Psoas muscle (tissue), 8 donors: ENCODE results near the gene HYAL1. TPM values are rescaled to one million over a fixed set of nuclear protein-coding genes. Genes with fewer than 3 reads are reported as not detected.
A peak's percentile ranks its signal among the peaks of the same experiment; 100 is the strongest.

Experiments used
- ATAC-seq, 4 donors: fragments of 200-7000 bp; cut with Tn5 transposase; one replicate each; pipeline ENCODE4 v1.9.1; 2020; ENCODE audit warnings: moderate library complexity in 3 of 4, mild to moderate bottlenecking in 2 of 4
- DNase-seq, 2 donors: peaks; one replicate each; pipeline ENCODE4 v3.0.0-alpha.2; 2020
- H3K27ac ChIP-seq: fragments of 200-600 bp; one replicate; pipeline ENCODE4 v1.8.0; 2022
- H3K27me3 ChIP-seq, 3 donors: fragments of 200-600 bp in 1 of 3; one replicate each; pipeline versions ENCODE4 v1.6.1 to v1.8.0; 2013 to 2022; ENCODE audit warnings: low read length in 2 of 3, mild to moderate bottlenecking in 2 of 3, moderate library complexity in 1 of 3; ENCODE audit not compliant: insufficient read depth in 3 of 3
- H3K36me3 ChIP-seq, 2 donors: fragments of 200-600 bp in 1 of 2; one replicate each; pipeline versions ENCODE4 v1.6.1 to v1.8.0; 2013 to 2022; ENCODE audit warnings: low read depth in 1 of 2, mild to moderate bottlenecking in 1 of 2, moderate library complexity in 1 of 2; ENCODE audit not compliant: insufficient read depth in 1 of 2
- H3K4me1 ChIP-seq: fragments of 200-600 bp; one replicate; pipeline ENCODE4 v1.8.0; 2022
- H3K4me3 ChIP-seq: fragments of 200-600 bp; one replicate; pipeline ENCODE4 v1.8.0; 2022; ENCODE audit warnings: mild to moderate bottlenecking
- H3K9me3 ChIP-seq: fragments of 200-600 bp; one replicate; pipeline ENCODE4 v1.8.0; 2022
- WGBS, 3 donors: extraction: QIAGEN DNeasy Blood & Tissue Kit; methylation state at CpG; one replicate each; pipeline versions ENCODE4 v1.1.6 to v1.1.7; 2013; 5-methylcytosine and 5-hydroxymethylcytosine counted together
- intact Hi-C, 2 donors: fragments of 100-400 bp; cut with DNase I; formaldehyde crosslinking; loops; one replicate each; pipeline versions ENCODE4 v1.11.0 to v1.14.2; 2022
- polyA plus RNA-seq, 3 donors: library from polyadenylated mRNA; stranded (reverse); fragments of 200-250 nt; gene quantifications; one replicate each; pipeline ENCODE4 v1.2.3, GENCODE V29; 2013
- total RNA-seq, 4 donors: library from RNA; stranded (reverse); fragmentation: NEBNext Ultra II Directional in 2 of 4; extraction: Animal tissue kit (Norgen Biotek cat#: 25700) in 2 of 4; gene quantifications; one replicate each; pipeline versions ENCODE4 v1.2.1 to v1.2.4, GENCODE V29; 2021 to 2023
- TF ChIP-seq, protein P1 (sequence below): fragments of 200-600 bp; IDR thresholded peaks from one replicate; pipeline ENCODE4 v1.8.0; 2022; ENCODE audit warnings: antibody characterized with exemption
- donor health status: healthy with polysubstance abuse.
- donor health status: DM: no; HTN: no; CAD: no; lungs with moderate emphysema.
- donor health status: Bipolar disorder and iron deficiency.
- donor health status: healthy.
- donor health status: DM: yes; HTN: yes; CAD: no.
- donor health status: DM: no; HTN: no; CAD: no.
- donor health status: DM: no; HTN: no; CAD: no.
- donor health status: DM: yes; HTN: yes; CAD: no.

The HYAL1 gene
- total and polyA plus RNA-seq, 7 donors: 8.5 to 20.8 (median 13.8) TPM

DNA sequence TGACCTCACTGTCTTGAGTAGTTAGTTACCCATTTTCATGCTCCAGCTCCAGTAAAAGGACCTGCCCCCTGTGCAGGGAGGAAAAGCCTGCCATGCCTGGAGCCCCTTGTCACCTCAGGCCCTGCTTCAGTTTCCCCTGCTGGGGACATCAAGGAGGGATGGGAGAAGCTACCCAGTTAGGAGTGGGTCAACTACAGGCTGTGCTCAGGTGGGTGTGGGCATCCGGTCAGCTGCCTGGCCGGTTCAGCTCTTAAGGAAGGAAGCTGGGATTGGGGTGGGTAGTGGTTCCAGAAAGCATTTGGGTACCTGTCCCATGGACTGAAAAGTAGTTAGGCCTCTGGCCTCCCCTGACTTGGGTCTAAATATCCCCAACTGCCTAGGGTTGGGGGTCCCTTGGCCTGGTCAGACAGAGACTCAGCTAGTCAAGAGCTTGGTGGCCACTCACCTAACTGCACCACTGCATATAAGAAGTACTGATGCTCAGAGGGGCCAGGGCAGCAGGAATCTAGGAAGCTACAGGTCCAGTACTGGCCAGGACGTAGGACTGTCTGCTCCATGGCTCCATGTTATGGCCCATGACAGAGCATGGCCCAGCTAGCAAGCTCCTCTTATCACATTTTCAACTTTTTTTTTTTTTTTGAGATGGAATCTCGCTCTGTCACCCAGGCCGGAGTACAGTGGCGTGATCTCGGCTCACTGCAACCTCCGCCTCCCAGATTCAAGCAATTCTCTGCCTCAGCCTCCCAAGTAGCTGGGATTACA, 23.9 kb downstream of the HYAL1 start:
- intact Hi-C loops: no loop called here
- TF ChIP-seq, protein P1, sequence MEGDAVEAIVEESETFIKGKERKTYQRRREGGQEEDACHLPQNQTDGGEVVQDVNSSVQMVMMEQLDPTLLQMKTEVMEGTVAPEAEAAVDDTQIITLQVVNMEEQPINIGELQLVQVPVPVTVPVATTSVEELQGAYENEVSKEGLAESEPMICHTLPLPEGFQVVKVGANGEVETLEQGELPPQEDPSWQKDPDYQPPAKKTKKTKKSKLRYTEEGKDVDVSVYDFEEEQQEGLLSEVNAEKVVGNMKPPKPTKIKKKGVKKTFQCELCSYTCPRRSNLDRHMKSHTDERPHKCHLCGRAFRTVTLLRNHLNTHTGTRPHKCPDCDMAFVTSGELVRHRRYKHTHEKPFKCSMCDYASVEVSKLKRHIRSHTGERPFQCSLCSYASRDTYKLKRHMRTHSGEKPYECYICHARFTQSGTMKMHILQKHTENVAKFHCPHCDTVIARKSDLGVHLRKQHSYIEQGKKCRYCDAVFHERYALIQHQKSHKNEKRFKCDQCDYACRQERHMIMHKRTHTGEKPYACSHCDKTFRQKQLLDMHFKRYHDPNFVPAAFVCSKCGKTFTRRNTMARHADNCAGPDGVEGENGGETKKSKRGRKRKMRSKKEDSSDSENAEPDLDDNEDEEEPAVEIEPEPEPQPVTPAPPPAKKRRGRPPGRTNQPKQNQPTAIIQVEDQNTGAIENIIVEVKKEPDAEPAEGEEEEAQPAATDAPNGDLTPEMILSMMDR: no peak
- Histone ChIP-seq H3K9me3 (no peaks in the 10 kb centered on the region), H3K27ac (peak overlapping the region; percentile 79), H3K4me1 (peaks cover 18% of the 10 kb centered on the region), H3K36me3 (no peaks in the 10 kb centered on the region), H3K4me3 (peak overlapping the region; percentile 60), H3K27me3 (peaks cover 0 to 1% (median 0%) of the 10 kb centered on the region in 3 donors)
- 74 to 85% (median 75%) methylated on average over 8 of the region's 8 CpGs for WGBS, 3 donors
- DNase-seq (no peak), ATAC-seq (peak; percentile 16 to 42 (median 40))

DNA sequence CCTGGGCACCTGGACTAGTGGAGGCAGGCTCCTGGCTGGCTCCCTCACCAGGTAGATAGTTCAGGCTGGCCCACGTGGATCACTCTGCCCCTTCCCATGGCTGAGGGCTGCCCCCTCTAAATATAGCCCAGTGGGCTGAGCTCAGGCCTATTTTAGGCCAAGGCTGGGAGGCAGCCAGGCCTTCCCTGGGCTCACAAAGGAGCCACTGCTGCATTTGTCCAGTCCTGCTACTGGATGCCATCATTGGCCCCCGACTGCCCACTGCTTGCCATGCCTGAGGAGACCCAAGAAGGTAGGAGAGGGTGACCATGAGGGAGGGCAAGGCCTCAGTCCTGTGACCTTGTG, 24.5 kb downstream of the HYAL1 start, which contains the start of gene LSMEM2:
TSS of gene LSMEM2 (plus strand) at position 208 of the 345 bp plus-strand sequence. CDS start at position 235, 27 bp downstream.
- Histone ChIP-seq H3K27ac (peak within 1 kb of the TSS; percentile 79), H3K36me3 (no peaks in the 10 kb centered on the region), H3K4me1 (peaks cover 18% of the 10 kb centered on the region), H3K9me3 (no peaks in the 10 kb centered on the region), H3K27me3 (peaks cover 0 to 1% (median 0%) of the 10 kb centered on the region in 3 donors), H3K4me3 (peak within 1 kb of the TSS; percentile 60)
- peak; percentile 65 to 87 for DNase-seq
- TF ChIP-seq, protein P1: no peak
- WGBS, 3 donors: 17 to 39% (median 21%) methylated on average over 2 of the region's 2 CpGs
- ATAC-seq: peak; percentile 89 to 94 (median 92)
- intact Hi-C loops: no loop called here

DNA sequence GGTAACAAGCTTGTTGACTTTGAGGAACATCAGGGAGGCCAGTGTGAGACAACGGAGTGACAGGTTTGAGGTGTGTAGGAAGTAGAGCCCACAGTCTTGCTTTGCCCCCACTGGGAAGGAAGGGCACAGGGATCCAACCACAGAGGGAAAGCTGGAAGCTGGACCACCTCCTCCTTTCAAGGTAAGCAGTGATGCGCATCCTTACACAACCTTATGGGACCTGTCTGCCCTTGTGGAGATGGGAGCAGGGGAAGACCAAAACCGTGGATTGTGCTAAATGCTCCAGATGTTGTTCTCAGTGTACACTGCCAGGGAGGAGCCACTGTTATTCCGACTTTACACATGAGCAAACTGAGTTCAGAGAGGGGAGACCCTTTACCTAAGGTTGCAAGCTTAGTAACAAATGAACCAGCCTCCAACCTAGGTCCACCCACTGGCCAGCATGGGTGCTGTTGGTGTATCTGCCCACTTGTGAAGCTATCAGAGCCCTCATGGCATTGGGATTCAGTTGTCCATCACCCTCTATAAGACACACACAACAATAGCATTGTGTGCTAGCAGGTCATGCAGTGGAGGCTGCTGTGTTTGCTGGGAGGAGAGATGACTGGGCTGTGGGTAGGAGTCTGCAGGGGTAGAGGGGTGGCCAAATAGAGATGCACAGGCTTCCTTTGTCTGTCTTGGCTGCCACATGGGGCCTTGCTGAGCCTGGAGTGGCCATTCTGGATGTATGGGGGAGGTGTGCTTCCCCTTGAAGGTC, 25.1 kb downstream of the HYAL1 start:
- no peak for DNase-seq
- Histone ChIP-seq H3K4me3 (peak overlapping the region; percentile 60), H3K4me1 (peaks cover 20% of the 10 kb centered on the region), H3K27ac (peak overlapping the region; percentile 79), H3K36me3 (no peaks in the 10 kb centered on the region), H3K9me3 (no peaks in the 10 kb centered on the region), H3K27me3 (peaks cover 0 to 1% (median 0%) of the 10 kb centered on the region in 3 donors)
- TF ChIP-seq, protein P1: no peak
- WGBS, 3 donors: 73 to 78% (median 75%) methylated on average over 4 of the region's 4 CpGs
- intact Hi-C loops: no loop called here
- ATAC-seq: peak in 3 of 4 donors; percentile 17 to 37 (median 25)

DNA sequence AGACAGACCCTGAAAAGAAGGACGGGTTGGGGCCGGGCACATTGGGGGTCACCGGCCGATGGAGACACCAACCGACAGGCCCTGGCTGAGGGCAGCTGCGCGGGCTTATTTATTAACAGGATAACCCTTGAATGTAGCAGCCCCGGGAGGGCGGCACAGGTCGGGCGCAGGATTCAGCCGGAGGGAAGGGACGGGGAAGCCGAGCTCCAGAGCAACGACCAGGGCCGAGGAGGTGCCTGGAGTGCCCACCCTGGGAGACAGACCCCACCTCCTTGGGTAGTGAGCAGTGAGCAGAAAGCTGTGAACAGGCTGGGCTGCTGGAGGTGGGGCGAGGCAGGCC, 26.6 kb downstream of the HYAL1 start:
- TF ChIP-seq, protein P1: no peak
- Histone ChIP-seq H3K4me1 (peaks cover 24% of the 10 kb centered on the region), H3K9me3 (no peaks in the 10 kb centered on the region), H3K4me3 (no peak overlapping the region), H3K36me3 (no peaks in the 10 kb centered on the region), H3K27ac (no peak overlapping the region), H3K27me3 (peaks cover 0 to 1% (median 0%) of the 10 kb centered on the region in 3 donors)
- intact Hi-C loops: no loop called here
- DNase-seq: no peak
- 85 to 87% (median 87%) methylated on average over 15 to 17 of the region's 17 CpGs for WGBS, 3 donors
- no peak for ATAC-seq
